ENCODE results near the gene PTK6. TPM values are rescaled to one million over a fixed set of nuclear protein-coding genes. Genes with fewer than 3 reads are reported as not detected.

PTK6 gene
- total RNA-seq, 2 donors from 2014 or later: 0.22 TPM; not detected in 1

DNA sequence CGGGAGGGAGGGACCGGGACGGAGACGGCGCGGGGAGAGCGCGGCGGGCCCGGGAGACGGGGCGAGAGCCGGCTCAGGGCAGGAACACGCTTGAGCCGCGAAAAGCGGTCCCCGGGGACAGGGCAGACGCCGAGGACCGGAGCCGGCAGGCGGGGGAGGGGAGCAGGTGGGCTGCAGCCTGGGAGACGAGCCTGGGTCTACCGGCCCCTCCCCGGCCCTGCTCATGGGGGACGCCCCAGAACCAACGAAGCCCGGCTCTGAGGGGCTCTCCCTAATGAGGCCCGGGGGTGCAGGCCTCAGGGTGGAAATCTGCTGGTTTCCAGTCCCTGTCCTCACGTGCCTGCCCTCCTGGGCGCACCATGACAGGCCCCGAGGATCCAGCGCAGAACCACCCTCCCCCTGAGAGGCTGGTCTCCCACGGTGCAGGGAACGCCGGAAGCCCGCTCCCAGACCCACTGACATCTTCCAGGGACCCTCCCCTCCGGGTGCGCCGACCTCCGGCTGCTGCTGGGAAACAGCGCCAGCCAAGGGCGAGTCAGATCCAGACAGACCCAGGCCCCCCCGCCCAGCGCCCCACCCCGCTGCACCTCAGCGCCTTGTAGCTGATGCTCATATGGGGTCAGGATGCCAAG lies 37.7 kb downstream of the PTK6 start:
- H3K4me1 Mint-ChIP-seq: no peaks in the 10 kb centered on the region
- no peaks in the 10 kb centered on the region for H3K9me3 Mint-ChIP-seq
- peaks cover 36% of the 10 kb centered on the region for H3K27me3 ChIP-seq (ENCODE audit: control insufficient read depth, insufficient read depth, low read length, poor library complexity, severe bottlenecking)
- H3K9me3 ChIP-seq (ENCODE audit: control insufficient read depth, low read length): peaks cover under 1% of the 10 kb centered on the region
- no peaks in the 10 kb centered on the region for H3K4me1 ChIP-seq (ENCODE audit: control insufficient read depth, insufficient read depth, low read length)
- no peak overlapping the region for H3K27ac Mint-ChIP-seq
- no peaks in the 10 kb centered on the region for H3K36me3 ChIP-seq (ENCODE audit: control insufficient read depth, insufficient read depth, low read length)
- DNase-seq: peak; percentile 73
- H3K9ac ChIP-seq (ENCODE audit: extremely low read depth, low read length, poor library complexity, severe bottlenecking): no peak overlapping the region
- WGBS, 2 experiments (ENCODE audit: insufficient coverage in 1 of 2, insufficient read length in 1 of 2): 21 to 23% methylated on average over 20 to 48 of the region's 48 CpGs
- TF ChIP-seq, protein P1, sequence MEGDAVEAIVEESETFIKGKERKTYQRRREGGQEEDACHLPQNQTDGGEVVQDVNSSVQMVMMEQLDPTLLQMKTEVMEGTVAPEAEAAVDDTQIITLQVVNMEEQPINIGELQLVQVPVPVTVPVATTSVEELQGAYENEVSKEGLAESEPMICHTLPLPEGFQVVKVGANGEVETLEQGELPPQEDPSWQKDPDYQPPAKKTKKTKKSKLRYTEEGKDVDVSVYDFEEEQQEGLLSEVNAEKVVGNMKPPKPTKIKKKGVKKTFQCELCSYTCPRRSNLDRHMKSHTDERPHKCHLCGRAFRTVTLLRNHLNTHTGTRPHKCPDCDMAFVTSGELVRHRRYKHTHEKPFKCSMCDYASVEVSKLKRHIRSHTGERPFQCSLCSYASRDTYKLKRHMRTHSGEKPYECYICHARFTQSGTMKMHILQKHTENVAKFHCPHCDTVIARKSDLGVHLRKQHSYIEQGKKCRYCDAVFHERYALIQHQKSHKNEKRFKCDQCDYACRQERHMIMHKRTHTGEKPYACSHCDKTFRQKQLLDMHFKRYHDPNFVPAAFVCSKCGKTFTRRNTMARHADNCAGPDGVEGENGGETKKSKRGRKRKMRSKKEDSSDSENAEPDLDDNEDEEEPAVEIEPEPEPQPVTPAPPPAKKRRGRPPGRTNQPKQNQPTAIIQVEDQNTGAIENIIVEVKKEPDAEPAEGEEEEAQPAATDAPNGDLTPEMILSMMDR (conservative IDR thresholded peaks at IDR 0.05): no peak
- no peak overlapping the region for H3K4me3 ChIP-seq (ENCODE audit: low read length)
- peak overlapping the region; percentile 38 for H3K4me3 Mint-ChIP-seq
- no peak overlapping the region for H3K27ac ChIP-seq (ENCODE audit: low read depth, low read length)
- peaks cover 50% of the 10 kb centered on the region for H3K27me3 Mint-ChIP-seq (ENCODE audit: insufficient read depth)
- no peaks in the 10 kb centered on the region for H3K36me3 Mint-ChIP-seq (ENCODE audit: low read depth)

DNA sequence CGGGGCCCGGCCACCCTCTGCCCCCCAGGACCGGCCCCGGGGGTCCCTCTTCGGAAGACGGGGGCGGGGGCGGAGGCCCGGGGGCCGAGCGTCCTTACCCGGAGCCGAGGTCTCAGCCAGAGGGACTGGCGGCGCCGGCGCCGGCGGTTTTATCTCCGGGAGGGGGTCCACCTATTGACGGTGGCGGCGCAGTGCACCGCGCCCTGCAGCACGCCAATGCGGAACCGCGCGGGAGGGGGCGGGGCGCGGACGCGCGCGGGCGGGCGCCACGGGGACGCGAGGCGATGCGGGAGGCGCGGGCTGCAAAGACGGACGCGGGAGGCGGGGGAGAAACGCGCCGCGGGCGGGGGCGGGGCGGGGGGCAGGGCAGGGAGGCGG lies 38.2 kb downstream of the PTK6 start, which contains the start of gene EEF1A2:
Gene EEF1A2 (minus strand): TSS at position 124 of the 378 bp plus-strand sequence. CDS start 1,320 bp downstream, outside the sequence.
- Mint-ChIP-seq H3K27me3 (ENCODE audit: insufficient read depth) (peaks cover 47% of the 10 kb centered on the region), H3K9me3 (no peaks in the 10 kb centered on the region), H3K4me1 (no peaks in the 10 kb centered on the region), H3K27ac (no peak within 1 kb of the TSS), H3K36me3 (ENCODE audit: low read depth) (no peaks in the 10 kb centered on the region), H3K4me3 (peak within 1 kb of the TSS; percentile 43)
- no peak within 1 kb of the TSS for H3K4me3 ChIP-seq (ENCODE audit: low read length)
- H3K9me3 ChIP-seq (ENCODE audit: control insufficient read depth, low read length): no peaks in the 10 kb centered on the region
- no peaks in the 10 kb centered on the region for H3K4me1 ChIP-seq (ENCODE audit: control insufficient read depth, insufficient read depth, low read length)
- H3K9ac ChIP-seq (ENCODE audit: extremely low read depth, low read length, poor library complexity, severe bottlenecking): no peak within 1 kb of the TSS
- WGBS, 2 experiments (ENCODE audit: insufficient coverage in 1 of 2, insufficient read length in 1 of 2): 0% methylated on average over 8 to 54 of the region's 58 CpGs
- H3K36me3 ChIP-seq (ENCODE audit: control insufficient read depth, insufficient read depth, low read length): no peaks in the 10 kb centered on the region
- H3K27ac ChIP-seq (ENCODE audit: low read depth, low read length): no peak within 1 kb of the TSS
- TF ChIP-seq, protein P1 (conservative IDR thresholded peaks at IDR 0.05): no peak
- DNase-seq: peak; percentile 66
- peaks cover 36% of the 10 kb centered on the region for H3K27me3 ChIP-seq (ENCODE audit: control insufficient read depth, insufficient read depth, low read length, poor library complexity, severe bottlenecking)

DNA sequence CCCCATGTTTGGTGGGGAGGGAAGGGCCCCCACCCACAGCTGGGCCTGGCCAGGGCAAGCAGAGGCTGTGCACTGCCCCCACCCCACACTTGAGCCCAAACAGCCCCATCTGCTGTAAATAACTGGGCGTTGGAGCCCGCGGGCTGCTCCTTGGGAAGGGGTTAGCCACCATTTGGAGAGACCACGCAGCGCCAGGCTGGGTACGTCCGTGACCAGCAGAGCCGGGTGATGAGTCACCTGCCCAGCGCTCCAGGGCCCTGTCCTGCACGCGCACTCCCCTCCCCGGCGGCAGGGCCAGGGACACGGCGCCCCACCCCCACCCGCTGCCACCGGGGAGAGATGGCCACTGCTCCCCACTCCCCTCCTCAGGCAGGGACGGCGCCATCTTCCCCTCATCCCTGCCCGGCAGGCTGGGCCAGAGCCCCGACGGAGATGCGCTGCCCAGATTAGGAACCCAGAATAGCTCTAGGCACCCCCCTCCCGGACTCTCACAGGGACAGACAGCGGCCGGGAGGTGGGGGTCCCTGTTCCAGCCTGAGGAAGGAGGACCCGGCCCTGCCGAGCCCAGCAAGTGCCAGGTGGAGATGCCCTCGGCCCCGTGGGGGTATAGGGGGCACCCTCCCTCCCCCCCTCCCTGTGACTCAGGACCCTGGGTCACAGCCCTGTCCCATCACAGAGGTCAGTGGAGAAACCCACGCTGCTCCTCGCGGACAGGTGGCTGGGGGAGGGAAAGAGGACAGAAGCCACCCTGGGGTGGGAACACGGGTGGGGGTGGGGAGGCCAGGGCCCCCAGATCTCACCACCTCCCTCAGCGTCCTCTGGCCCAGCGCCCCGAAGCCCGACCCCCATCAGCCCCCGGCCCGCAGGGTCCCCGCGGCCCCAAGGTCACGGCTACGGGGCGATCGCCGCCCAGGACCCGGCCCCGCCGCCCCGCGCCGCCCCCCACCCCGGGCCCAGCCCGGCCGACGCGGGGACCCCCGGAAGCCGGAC lies 38.9 kb downstream of the PTK6 start:
- Mint-ChIP-seq H3K9me3 (no peaks in the 10 kb centered on the region), H3K36me3 (ENCODE audit: low read depth) (no peaks in the 10 kb centered on the region), H3K4me1 (no peaks in the 10 kb centered on the region), H3K4me3 (peak overlapping the region; percentile 43), H3K27me3 (ENCODE audit: insufficient read depth) (peaks cover 44% of the 10 kb centered on the region), H3K27ac (no peak overlapping the region)
- Histone ChIP-seq H3K27me3 (ENCODE audit: control insufficient read depth, insufficient read depth, low read length, poor library complexity, severe bottlenecking) (peaks cover 36% of the 10 kb centered on the region), H3K27ac (ENCODE audit: low read depth, low read length) (no peak overlapping the region), H3K4me1 (ENCODE audit: control insufficient read depth, insufficient read depth, low read length) (no peaks in the 10 kb centered on the region), H3K9ac (ENCODE audit: extremely low read depth, low read length, poor library complexity, severe bottlenecking) (no peak overlapping the region), H3K4me3 (ENCODE audit: low read length) (no peak overlapping the region), H3K36me3 (ENCODE audit: control insufficient read depth, insufficient read depth, low read length) (no peaks in the 10 kb centered on the region), H3K9me3 (ENCODE audit: control insufficient read depth, low read length) (no peaks in the 10 kb centered on the region)
- peak; percentile 75 for DNase-seq
- TF ChIP-seq, protein P1 (conservative IDR thresholded peaks at IDR 0.05): no peak
- 14 to 17% methylated on average over 32 to 44 of the region's 60 CpGs for WGBS, 2 experiments (ENCODE audit: insufficient coverage in 1 of 2, insufficient read length in 1 of 2)

Data from endodermal cell (in vitro differentiated cells).